ENCODE measurements around the gene CATSPERE. TPM values are rescaled to one million over a fixed set of nuclear protein-coding genes. Genes with fewer than 3 reads are reported as not detected.

The CATSPERE gene
- total RNA-seq, 1 experiment from 2014 or later = 1.2 TPM

DNA sequence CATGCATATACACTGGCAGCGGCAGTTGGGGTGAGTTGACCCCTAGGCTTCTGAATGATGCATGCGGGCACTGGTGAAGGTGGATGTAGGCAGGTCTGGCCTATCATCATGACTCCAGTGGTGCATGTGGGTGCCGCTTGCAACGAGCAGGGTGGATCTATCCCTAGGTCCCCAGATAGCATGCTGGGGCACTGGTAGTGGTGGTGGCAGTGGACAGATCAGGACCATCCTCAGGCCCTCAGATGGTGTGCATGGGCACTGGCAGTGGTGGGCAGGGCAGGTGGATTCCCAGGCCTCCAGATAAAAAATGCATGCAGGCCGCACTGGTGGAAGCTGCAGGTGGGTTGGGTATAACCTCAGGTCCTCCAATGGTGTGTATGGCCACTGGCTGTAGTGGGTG, 52.4 kb downstream of the CATSPERE start:
- Histone ChIP-seq H3K9me3 (ENCODE audit: insufficient read depth, low read depth) (peaks cover 7% of the 10 kb centered on the region; the same call in 1 of the 2 replicates), H3K9me2 (ENCODE audit: insufficient read depth) (no peaks in the 10 kb centered on the region), H2AFZ (no peak overlapping the region), H4K20me1 (ENCODE audit: insufficient read depth) (no peaks in the 10 kb centered on the region), H3K27me3 (ENCODE audit: insufficient read depth, low read depth) (no peaks in the 10 kb centered on the region), H3K4me1 (replicated peaks; ENCODE audit: insufficient read depth) (no peaks in the 10 kb centered on the region), H3K79me2 (ENCODE audit: low read depth) (no peaks in the 10 kb centered on the region), H3K36me3 (ENCODE audit: low read depth) (no peaks in the 10 kb centered on the region), H3K4me3 (no peak overlapping the region), H3F3A (ENCODE audit: insufficient read depth, low read depth) (no peaks in the 10 kb centered on the region), H3K27ac (no peak overlapping the region), H3K4me2 (no peak overlapping the region)
- no peak for DNase-seq
- ChIA-PET CTCF (no interaction called here), POLR2A (ENCODE audit: unreplicated experiment) (no interaction called here)
- no TSS peak for BruUV-seq (replicated peaks)
- intact Hi-C loops (cut with micrococcal nuclease; ENCODE audit: unreplicated experiment) = no loop called here
- TF ChIP-seq, protein P1, sequence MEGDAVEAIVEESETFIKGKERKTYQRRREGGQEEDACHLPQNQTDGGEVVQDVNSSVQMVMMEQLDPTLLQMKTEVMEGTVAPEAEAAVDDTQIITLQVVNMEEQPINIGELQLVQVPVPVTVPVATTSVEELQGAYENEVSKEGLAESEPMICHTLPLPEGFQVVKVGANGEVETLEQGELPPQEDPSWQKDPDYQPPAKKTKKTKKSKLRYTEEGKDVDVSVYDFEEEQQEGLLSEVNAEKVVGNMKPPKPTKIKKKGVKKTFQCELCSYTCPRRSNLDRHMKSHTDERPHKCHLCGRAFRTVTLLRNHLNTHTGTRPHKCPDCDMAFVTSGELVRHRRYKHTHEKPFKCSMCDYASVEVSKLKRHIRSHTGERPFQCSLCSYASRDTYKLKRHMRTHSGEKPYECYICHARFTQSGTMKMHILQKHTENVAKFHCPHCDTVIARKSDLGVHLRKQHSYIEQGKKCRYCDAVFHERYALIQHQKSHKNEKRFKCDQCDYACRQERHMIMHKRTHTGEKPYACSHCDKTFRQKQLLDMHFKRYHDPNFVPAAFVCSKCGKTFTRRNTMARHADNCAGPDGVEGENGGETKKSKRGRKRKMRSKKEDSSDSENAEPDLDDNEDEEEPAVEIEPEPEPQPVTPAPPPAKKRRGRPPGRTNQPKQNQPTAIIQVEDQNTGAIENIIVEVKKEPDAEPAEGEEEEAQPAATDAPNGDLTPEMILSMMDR (conservative IDR thresholded peaks at IDR 0.05) = no peak
- no peak for TF ChIP-seq EZH2 (IDR thresholded peaks at IDR 0.05; ENCODE audit: low read depth)

DNA sequence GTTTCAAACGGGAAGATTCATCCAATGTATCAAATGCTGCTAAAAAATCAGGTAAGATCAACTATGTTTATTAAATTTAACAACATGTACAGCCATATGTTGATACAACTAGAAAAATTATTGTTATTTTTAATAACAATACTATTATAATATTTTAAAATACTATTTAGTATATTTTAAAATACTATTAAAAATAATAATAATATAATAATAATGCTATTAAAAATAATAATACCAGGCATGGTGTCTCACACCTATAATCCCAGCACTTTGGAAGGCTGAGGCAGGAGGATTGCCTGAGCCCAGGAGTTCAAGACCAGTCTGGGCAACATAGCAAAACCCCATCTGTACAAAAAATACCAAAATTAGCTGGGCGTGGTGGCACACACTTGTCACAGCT, 54.6 kb downstream of the CATSPERE start:
- no peak for DNase-seq
- Histone ChIP-seq H3K4me2 (no peak overlapping the region), H4K20me1 (ENCODE audit: insufficient read depth) (no peaks in the 10 kb centered on the region), H3K27ac (no peak overlapping the region), H3K4me1 (replicated peaks; ENCODE audit: insufficient read depth) (no peaks in the 10 kb centered on the region), H3K9me2 (ENCODE audit: insufficient read depth) (no peaks in the 10 kb centered on the region), H3K4me3 (no peak overlapping the region), H3F3A (ENCODE audit: insufficient read depth, low read depth) (no peaks in the 10 kb centered on the region), H3K27me3 (ENCODE audit: insufficient read depth, low read depth) (no peaks in the 10 kb centered on the region), H3K9me3 (ENCODE audit: insufficient read depth, low read depth) (peaks cover 7% of the 10 kb centered on the region; the same call in 1 of the 2 replicates), H2AFZ (no peak overlapping the region), H3K79me2 (ENCODE audit: low read depth) (no peaks in the 10 kb centered on the region), H3K36me3 (ENCODE audit: low read depth) (no peaks in the 10 kb centered on the region)
- TF ChIP-seq, protein P1 (conservative IDR thresholded peaks at IDR 0.05) = no peak
- no peak for TF ChIP-seq EZH2 (IDR thresholded peaks at IDR 0.05; ENCODE audit: low read depth)
- POLR2A ChIA-PET (ENCODE audit: unreplicated experiment) = no interaction called here
- no TSS peak for BruUV-seq (replicated peaks)
- intact Hi-C loops (cut with micrococcal nuclease; ENCODE audit: unreplicated experiment) = no loop called here
- CTCF ChIA-PET = no interaction called here

DNA sequence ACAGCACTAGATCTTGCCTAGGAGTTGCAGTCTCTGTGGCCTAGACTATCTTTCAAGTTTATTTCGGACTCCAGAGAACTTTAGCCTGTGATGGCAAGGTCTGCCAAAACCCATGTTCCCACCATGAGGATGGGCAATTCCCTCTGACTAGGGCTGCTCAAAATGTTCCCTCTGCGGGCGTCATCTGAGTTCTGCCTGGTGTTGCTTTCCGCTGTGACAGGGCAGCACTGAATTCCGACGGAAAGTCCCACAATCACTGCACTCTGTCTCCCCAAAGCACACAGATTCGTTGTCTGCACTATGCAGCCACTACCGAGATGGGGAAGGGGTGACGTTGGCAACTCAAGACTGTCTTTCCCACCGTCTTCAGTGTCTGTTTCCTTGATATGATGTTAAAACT, 75.2 kb downstream of the CATSPERE start:
- no peaks in the 10 kb centered on the region for H3K36me3 ChIP-seq (ENCODE audit: low read depth)
- no peak overlapping the region for H3K4me3 ChIP-seq
- H3K79me2 ChIP-seq (ENCODE audit: low read depth) = no peaks in the 10 kb centered on the region
- H3F3A ChIP-seq (ENCODE audit: insufficient read depth, low read depth) = no peaks in the 10 kb centered on the region
- no peaks in the 10 kb centered on the region for H4K20me1 ChIP-seq (ENCODE audit: insufficient read depth)
- H3K9me2 ChIP-seq (ENCODE audit: insufficient read depth) = no peaks in the 10 kb centered on the region
- BruUV-seq (replicated peaks) = no TSS peak
- no peak for DNase-seq
- CTCF ChIA-PET = no interaction called here
- no peaks in the 10 kb centered on the region for H3K27me3 ChIP-seq (ENCODE audit: insufficient read depth, low read depth)
- H2AFZ ChIP-seq = no peak overlapping the region
- H3K4me1 ChIP-seq (replicated peaks; ENCODE audit: insufficient read depth) = no peaks in the 10 kb centered on the region
- H3K9me3 ChIP-seq (ENCODE audit: insufficient read depth, low read depth) = no peaks in the 10 kb centered on the region
- POLR2A ChIA-PET (ENCODE audit: unreplicated experiment) = no interaction called here
- no peak overlapping the region for H3K4me2 ChIP-seq
- no peak overlapping the region for H3K27ac ChIP-seq
- TF ChIP-seq EZH2 (IDR thresholded peaks at IDR 0.05; ENCODE audit: low read depth) = no peak
- TF ChIP-seq, protein P1 (conservative IDR thresholded peaks at IDR 0.05) = no peak
- intact Hi-C loops (cut with micrococcal nuclease; ENCODE audit: unreplicated experiment) = no loop called here
